NCI-H2196 (cell line): Measurements from ENCODE around the gene ZFR2.
"Not testable (repeated sequence)": the region's sequence is repeated elsewhere in the genome, so short reads cannot be mapped to it uniquely, and the experiment has no call there.

ENCODE experiments used
- DNase-seq: peaks from one replicate; lab custom pipeline; 2025; ENCODE audit not compliant: unreplicated experiment; lab: John Stamatoyannopoulos, UW

The ZFR2 gene

GRCh38 chr19:3774621-3775373 lies 94.0 kb downstream of the ZFR2 start:
- no peak for DNase-seq

GRCh38 chr19:3773814-3774515 lies 94.9 kb downstream of the ZFR2 start:
- no peak for DNase-seq

GRCh38 chr19:3771906-3772455 lies 96.9 kb downstream of the ZFR2 start, which contains the start of gene RAX2:
Gene RAX2 (minus strand): TSS chr19:3772228. CDS start chr19:3771742, 486 bp downstream.
- no peak for DNase-seq

- no peak for DNase-seq
Measured at GRCh38 chr19:3771000-3771905, 97.6 kb downstream of the ZFR2 start.

GRCh38 chr19:3770136-3770999 lies 98.5 kb downstream of the ZFR2 start:
- no peak for DNase-seq

- no peak for DNase-seq
Measured at GRCh38 chr19:3769494-3769893, 99.3 kb downstream of the ZFR2 start.

GRCh38 chr19:3768748-3769099 lies 100.1 kb downstream of the ZFR2 start:
- no peak for DNase-seq

GRCh38 chr19:3768015-3768747 lies 100.7 kb downstream of the ZFR2 start:
- DNase-seq: no peak

GRCh38 chr19:3767050-3767449 lies 101.8 kb downstream of the ZFR2 start:
- DNase-seq: no peak

- no peak for DNase-seq
Measured at GRCh38 chr19:3766520-3766919, 102.3 kb downstream of the ZFR2 start.

GRCh38 chr19:3765757-3766156 lies 103.1 kb downstream of the ZFR2 start:
- not testable (repeated sequence) for DNase-seq

GRCh38 chr19:3765121-3765520 lies 103.7 kb downstream of the ZFR2 start:
- DNase-seq: no peak

GRCh38 chr19:3762501-3763459 lies 106.1 kb downstream of the ZFR2 start, which contains the start of gene MRPL54:
Gene MRPL54 (plus strand): TSS chr19:3762682. CDS start chr19:3762701, 19 bp downstream.
- peak; percentile 100 for DNase-seq

GRCh38 chr19:3762130-3762473 lies 106.7 kb downstream of the ZFR2 start:
- no peak for DNase-seq

- DNase-seq: peak; percentile 91
Measured at GRCh38 chr19:3761382-3762129, 107.3 kb downstream of the ZFR2 start, which contains the start of gene APBA3. Gene APBA3 (minus strand): TSS chr19:3761692. CDS start chr19:3760264, 1,428 bp downstream.

- no peak for DNase-seq
Measured at GRCh38 chr19:3760871-3761361, 107.9 kb downstream of the ZFR2 start.

- DNase-seq: no peak
Measured at GRCh38 chr19:3759482-3760254, 109.2 kb downstream of the ZFR2 start.
